ENCODE data around the gene CXCL17. TPM values are rescaled to one million over a fixed set of nuclear protein-coding genes. Genes with fewer than 3 reads are reported as not detected.

CXCL17 gene
- total RNA-seq, 1 experiment from 2014 or later, result not detected

GRCh38 chr19:42411581-42412178 lies 31.1 kb downstream of the CXCL17 start:
- no peak overlapping the region for H2BK120ac ChIP-seq (ENCODE audit: low read depth, low read length, poor library complexity, severe bottlenecking)
- H4K91ac ChIP-seq (ENCODE audit: insufficient read length, low read depth, low read length), result no peak overlapping the region
- H4K5ac ChIP-seq (ENCODE audit: insufficient read length, low read depth, low read length), result no peak overlapping the region
- no peak overlapping the region for H2BK5ac ChIP-seq (ENCODE audit: insufficient read length, low read length)
- H3K9ac ChIP-seq (ENCODE audit: extremely low read depth, insufficient read length, low read length), result no peak overlapping the region
- H3K27me3 Mint-ChIP-seq (ENCODE audit: low read depth), result peaks cover 93% of the 10 kb centered on the region
- H3K4me2 ChIP-seq (ENCODE audit: insufficient read depth, insufficient read length, low read length), result no peak overlapping the region
- no peak overlapping the region for H3K23ac ChIP-seq (ENCODE audit: insufficient read length, low read depth, low read length)
- DNase-seq, result no peak
- no peak for TF ChIP-seq CTCF (conservative IDR thresholded peaks at IDR 0.05)
- H3K9me3 ChIP-seq (ENCODE audit: control insufficient read depth, low read depth, low read length), result no peaks in the 10 kb centered on the region
- H3K4ac ChIP-seq (ENCODE audit: low read depth, low read length), result no peak overlapping the region
- H3K4me1 ChIP-seq (ENCODE audit: insufficient read depth, low read length), result no peaks in the 10 kb centered on the region
- no peaks in the 10 kb centered on the region for H3K9me3 Mint-ChIP-seq
- no peak overlapping the region for H2AFZ ChIP-seq (ENCODE audit: low read length)
- no peak overlapping the region for H2AK5ac ChIP-seq (ENCODE audit: insufficient read length, low read length)
- no peak overlapping the region for H2BK20ac ChIP-seq (ENCODE audit: low read depth, low read length, poor library complexity, severe bottlenecking)
- no peak overlapping the region for H3T11ph ChIP-seq (ENCODE audit: low read length)
- WGBS (ENCODE audit: extremely low coverage, insufficient read length, low lambda C conversion rate), result no CpG with 5 or more reads among the region's 8 CpGs
- H3K18ac ChIP-seq (ENCODE audit: insufficient read length, low read depth, low read length), result no peak overlapping the region
- no peaks in the 10 kb centered on the region for H3K79me2 ChIP-seq (ENCODE audit: insufficient read depth, low read length)
- no peaks in the 10 kb centered on the region for H3K23me2 ChIP-seq (ENCODE audit: insufficient read length, low read depth, low read length, poor library complexity, severe bottlenecking)
- H3K4me1 Mint-ChIP-seq, result peaks cover 11 to 16% of the 10 kb centered on the region in 2 experiments; a peak in 3 of 4 replicates
- H4K8ac ChIP-seq (replicated peaks; ENCODE audit: insufficient read length, low read depth, low read length), result no peak overlapping the region
- H3K56ac ChIP-seq (ENCODE audit: insufficient read length, low read depth, low read length), result no peak overlapping the region
- H3K27me3 ChIP-seq (ENCODE audit: insufficient read depth, low read length), result peaks cover 1% of the 10 kb centered on the region; the same call in 1 of the 2 replicates
- no peak overlapping the region for H3K4me3 Mint-ChIP-seq
- H3K79me1 ChIP-seq (ENCODE audit: insufficient read depth, low read depth, low read length, poor library complexity, severe bottlenecking), result no peaks in the 10 kb centered on the region
- peak overlapping the region in 1 of 3 experiments; percentile 82; a peak in 1 of 7 replicates for H3K27ac Mint-ChIP-seq
- no peak overlapping the region for H3K14ac ChIP-seq (ENCODE audit: insufficient read depth, low read length)
- peaks cover 9 to 25% (median 17%) of the 10 kb centered on the region in 3 experiments; a peak in 6 of 7 replicates for H3K36me3 Mint-ChIP-seq (ENCODE audit: insufficient read depth in 1 of 3, low read depth in 3 of 3)
- H2BK15ac ChIP-seq (ENCODE audit: low read depth, low read length), result no peak overlapping the region
- no peak overlapping the region for H2BK12ac ChIP-seq (ENCODE audit: insufficient read length, low read depth, low read length)
- H4K20me1 ChIP-seq (ENCODE audit: control insufficient read depth, insufficient read depth, insufficient read length), result no peaks in the 10 kb centered on the region
- H3K27ac ChIP-seq (ENCODE audit: insufficient read length, low read depth, low read length), result no peak overlapping the region

Data from H9 (cell line).